ENCODE data around the gene SPATS2L.

The SPATS2L gene

DNA sequence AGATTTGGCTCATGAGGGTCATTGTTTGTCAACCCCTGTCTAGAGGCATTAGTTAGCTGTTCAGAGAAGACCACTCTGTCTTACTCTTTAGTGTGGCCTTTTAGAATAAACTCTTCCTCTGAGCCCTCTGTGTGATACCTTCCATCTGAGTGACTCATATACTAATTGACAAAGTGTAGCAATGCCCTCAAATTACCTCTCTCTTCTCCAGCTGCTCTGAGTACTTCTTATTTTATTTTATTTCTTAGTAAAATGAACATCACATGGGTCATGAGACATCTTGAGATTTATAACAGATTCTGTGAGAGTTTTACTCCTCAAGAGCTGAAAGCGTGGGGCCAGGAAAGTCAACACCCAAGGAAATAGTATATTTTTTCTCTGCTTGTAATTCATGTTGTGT, 136.0 kb downstream of the SPATS2L start:
- no peak for DNase-seq (ENCODE audit: low read depth in 2 of 2)

DNA sequence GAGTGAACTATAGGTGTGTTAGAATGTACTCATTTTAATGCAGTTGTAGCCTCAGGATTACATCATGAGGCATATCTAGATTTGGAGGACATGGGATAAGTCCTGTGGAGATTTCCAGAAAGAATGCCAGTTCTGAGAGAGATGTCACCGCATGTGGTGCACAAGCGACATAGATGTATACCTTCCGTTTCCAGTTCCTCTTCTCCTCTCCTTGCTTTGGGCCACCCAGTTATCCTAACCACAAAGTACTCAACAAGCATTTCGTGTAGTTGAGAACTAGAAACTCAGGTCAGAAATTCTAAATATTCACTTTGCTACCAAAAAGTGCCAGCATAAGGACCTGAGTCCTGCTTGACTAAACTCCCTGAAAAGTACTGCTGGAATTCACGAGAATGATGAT, 136.9 kb downstream of the SPATS2L start:
- DNase-seq (ENCODE audit: low read depth in 2 of 2): no peak

DNA sequence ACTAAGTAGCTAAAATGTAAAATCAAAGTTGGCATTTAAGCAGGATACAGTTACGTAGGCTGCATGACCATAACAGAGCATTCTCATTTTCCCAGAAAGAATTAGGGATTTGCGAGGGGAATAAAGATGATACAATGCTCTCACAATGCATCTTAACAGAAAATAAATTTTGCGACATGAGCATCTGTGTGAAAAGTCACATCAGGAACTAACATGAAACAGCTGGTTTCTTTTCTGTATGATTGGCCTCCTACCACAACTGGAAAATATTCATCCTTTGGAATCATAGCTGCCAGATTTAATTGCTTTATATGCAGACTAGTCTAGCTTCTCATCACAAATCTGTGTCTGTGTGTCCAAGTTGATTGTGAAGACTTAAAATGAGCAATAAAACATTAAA, 137.4 kb downstream of the SPATS2L start:
- no peak for DNase-seq (ENCODE audit: low read depth in 2 of 2)

DNA sequence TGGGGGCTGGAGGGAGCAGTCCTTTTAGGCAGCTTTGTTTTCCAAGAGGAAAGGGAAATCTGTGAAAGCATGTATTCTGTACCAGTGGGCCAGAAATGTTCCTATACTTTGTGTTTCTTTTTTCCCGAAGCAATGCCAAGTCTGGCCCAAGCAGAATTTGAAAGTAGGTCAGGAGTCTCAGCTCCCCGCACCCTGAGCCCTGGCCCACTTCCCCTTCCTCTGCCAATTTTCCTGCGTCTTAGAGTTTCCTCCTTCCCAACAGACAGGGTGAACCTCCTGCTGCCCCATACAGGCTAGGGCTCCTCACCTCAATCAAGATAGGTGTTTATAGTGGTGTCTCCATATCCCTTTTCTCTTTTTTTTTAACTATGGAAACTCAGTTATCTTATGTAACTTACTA, 138.0 kb downstream of the SPATS2L start:
- no peak for DNase-seq (ENCODE audit: low read depth in 2 of 2)

DNA sequence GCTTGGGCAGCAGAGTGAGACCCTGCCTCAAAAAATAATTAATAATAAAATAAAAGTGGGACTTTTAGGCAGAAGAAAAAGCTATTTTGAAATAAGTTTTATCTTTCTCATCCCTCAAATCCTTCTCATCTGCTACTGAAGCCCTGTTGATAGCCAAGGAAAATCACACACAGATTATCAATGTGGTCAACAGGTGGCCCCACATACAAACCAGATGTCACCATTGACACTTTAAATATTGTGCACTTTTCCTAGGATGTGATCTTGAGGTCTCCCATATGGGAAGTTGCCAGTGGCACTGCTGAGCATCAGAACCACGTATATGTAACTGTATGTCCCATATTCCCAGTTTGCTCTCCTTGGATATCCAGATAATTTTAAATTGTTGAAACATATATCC, 138.8 kb downstream of the SPATS2L start:
- DNase-seq (ENCODE audit: low read depth in 2 of 2): no peak

DNA sequence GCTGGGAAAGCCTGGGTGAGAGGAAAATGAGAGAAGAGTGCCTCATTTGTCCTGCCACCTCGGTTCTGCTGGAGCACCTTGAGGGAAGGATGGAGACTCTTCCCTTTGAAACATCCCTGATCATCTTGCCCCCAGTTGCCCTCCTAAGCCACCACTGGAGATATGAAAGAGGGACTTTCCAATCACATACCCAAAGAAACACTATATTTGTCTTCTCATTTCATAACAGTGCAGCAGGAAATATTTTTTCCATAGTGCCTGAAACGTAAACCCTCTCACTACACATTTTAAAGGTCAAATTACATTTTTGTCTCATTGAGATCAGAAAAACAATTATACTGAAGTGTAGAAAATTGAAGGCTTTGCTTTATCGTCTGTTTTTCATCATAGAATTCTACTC, 140.1 kb downstream of the SPATS2L start:
- no peak for DNase-seq (ENCODE audit: low read depth in 2 of 2)

DNA sequence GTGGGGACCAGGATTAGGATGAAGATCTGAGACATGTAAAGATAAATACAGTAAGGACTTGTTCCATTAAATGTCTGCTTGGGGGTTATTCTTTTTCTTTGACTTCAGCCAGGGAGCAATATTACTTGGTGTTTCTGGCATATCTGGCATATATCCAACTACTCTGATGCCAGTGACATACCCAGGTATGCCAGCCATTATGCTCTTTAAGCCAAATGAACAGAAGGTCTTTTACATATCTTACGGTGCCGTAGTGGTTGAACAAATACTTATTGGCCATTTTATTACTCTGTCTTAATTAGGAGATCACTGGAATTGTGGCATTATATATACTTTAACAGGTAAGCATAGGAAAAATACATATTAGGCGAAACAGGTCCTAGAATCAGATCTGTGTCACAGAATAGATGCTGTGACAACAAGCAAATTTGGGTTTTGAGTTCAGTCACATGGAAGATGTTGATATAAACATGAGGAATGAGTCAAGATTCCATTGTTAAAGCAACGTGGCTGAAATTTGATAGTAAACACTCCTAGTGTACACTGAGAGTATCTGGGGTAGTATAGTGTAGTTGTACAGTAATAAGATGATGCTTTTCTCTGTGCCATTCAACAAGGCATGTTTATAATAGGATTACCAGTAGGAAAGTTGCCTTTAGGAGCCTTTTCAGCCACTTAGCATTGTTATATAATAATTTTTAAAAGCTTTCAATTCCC, 140.8 kb downstream of the SPATS2L start:
- no peak for DNase-seq (ENCODE audit: low read depth in 2 of 2)

DNA sequence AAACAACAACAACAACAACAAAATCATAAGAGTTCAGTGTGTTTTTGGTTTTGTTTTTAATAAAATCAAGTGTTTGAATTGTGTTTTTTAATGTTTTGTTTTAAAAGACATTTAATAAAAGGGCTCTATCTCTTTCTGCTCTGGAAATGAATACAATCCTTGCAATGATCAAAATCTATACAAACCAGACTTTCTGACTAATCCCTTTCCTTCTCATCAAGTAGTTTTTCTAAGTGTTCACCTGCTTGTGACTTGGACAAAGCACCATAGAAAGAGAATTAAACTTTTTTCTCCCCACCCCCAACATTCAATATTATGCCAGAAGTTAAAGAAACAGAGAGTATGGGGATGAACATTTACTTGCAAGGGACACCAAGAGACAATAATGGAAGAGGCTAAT, 142.0 kb downstream of the SPATS2L start:
- no peak for DNase-seq (ENCODE audit: low read depth in 2 of 2)

DNA sequence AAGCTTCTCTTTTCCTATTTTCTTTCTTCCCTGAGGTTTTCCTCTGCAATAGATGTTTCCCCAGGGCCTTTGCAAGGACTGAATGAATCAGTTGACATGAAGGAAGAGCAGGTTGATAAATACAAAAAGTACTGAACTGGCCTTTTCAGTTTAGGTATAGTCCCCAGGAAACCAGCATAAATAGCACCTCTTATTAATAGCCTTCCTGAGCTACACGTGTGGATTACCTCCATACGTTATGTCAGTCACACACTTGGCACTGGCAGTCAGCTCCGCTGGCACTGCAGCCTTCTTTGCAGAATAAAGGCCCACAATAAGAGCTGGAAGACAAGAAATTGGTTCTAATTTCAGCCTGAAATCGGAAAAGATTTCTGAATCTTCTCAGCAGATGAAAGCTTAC, 142.7 kb downstream of the SPATS2L start:
- no peak for DNase-seq (ENCODE audit: low read depth in 2 of 2)

DNA sequence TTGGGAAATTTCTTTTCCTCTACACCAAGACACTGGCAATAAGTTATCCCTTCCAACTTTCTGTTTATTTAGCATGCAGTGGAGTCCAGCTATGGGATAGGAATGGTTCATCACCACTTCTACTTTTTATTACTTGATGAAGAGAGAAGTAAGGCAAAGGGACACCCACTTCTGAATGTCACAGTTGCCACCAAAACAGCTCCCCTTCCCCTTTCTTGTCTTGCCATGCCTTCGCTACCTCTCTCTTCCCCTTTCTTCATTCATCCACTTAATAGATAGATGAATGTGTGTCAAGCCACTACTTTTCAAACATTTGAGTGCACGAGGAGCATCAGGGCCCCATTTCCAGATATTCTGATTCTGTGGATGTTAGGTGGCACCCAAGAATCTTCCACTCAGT, 143.8 kb downstream of the SPATS2L start:
- no peak for DNase-seq (ENCODE audit: low read depth in 2 of 2)

DNA sequence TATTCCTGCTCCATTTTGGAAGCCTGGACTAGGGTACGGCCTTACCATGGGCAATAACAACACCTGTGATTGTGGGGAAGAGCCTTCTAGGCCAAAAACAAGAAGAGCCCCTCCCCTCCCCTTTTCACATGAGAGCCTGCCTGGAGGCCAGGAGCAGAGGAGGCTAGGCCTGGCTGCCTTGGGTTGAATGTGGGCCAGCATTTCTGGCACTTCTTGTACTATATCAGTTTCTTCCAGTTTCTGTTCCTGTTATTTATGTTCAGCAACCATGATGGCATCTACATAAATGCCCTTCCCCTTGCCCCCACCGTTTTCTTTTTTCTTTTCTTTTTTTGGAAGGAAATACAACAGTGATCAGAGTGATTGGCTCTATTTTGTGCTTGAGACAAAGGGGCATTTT, 145.0 kb downstream of the SPATS2L start:
- DNase-seq (ENCODE audit: low read depth in 2 of 2): no peak

DNA sequence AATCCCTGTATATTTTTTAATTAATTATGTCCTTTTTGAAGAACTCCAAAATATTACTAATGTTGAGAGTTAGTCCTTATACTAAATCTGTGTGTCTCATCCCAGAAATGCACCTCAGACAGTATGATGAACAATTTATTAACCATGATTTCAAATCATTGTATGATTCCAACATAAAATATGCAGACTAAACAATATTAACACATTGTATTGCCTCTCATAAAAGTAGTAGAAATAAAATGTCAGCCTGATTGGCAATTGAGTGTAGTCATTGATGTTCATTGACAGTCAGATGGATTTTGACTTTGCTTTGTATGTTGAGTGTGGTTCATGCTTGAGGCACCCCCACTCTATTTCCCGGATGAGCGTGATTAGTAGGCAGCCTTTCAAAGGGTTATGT, 145.9 kb downstream of the SPATS2L start:
- DNase-seq (ENCODE audit: low read depth in 2 of 2): no peak

DNA sequence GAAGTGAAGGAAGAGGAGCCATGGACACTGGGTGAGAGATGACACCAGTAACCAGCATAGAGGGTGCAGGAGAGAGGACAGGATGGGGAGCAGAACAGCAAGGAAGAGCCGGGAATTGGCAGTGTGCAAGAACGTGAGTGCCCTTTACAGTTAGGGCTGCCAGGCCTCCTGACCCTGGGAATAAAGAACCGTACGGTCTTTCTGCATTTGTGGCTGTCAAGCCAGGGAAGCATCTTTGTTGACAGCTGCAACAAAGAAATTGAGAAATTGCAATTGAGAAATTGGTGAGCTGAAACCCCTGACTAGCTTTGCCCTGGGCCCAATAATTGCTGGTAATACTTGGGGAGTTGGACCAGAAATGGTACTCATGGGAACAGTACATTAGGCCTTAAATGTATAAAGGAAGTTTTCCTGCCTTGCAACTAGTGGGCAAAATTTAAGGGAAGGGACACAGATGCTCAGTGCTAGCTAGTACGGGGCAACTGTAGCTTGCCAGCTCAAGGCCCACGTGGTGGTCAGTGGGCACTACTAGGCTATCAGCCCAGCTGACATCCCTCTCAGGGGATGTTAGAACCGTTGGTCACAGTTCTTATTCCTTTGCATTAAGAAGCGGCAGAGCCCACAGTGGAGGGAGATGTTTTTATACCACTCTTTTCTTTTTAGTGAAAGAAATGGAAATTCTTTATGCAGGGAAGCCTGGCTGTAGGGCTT, 146.8 kb downstream of the SPATS2L start:
- no peak for DNase-seq (ENCODE audit: low read depth in 2 of 2)

DNA sequence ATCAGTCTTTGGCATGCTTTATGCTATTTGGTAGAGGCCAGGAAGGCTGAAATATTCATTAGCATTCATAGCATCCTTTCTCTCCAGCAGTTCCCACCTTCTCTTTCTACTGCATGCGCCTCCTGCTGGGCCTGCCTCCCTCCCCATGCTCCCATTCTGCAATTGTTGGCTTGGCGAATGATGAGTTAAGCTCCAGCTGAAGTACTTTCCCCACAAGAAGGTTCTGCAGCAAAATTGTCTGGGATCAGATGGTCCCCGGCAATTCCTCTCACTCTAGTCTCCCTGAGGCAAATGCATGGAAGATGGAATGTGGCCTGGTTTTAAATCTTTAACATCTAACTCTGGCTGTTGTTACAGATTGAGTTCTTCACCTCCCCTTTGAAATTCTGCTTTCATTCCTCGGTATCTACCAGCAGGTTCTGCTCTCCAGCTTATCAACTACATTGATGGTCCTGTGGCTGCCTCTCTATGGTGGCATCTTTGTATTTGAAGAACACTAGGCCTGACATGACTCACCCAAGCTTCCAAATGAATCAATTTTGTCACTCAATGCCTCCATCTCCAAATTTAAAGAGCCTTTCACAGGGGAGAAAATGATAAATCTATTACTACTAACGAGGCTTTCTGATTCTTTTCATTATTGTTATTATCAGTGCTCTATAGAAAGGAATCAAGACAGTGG, 147.5 kb downstream of the SPATS2L start:
- DNase-seq (ENCODE audit: low read depth in 2 of 2): no peak

DNA sequence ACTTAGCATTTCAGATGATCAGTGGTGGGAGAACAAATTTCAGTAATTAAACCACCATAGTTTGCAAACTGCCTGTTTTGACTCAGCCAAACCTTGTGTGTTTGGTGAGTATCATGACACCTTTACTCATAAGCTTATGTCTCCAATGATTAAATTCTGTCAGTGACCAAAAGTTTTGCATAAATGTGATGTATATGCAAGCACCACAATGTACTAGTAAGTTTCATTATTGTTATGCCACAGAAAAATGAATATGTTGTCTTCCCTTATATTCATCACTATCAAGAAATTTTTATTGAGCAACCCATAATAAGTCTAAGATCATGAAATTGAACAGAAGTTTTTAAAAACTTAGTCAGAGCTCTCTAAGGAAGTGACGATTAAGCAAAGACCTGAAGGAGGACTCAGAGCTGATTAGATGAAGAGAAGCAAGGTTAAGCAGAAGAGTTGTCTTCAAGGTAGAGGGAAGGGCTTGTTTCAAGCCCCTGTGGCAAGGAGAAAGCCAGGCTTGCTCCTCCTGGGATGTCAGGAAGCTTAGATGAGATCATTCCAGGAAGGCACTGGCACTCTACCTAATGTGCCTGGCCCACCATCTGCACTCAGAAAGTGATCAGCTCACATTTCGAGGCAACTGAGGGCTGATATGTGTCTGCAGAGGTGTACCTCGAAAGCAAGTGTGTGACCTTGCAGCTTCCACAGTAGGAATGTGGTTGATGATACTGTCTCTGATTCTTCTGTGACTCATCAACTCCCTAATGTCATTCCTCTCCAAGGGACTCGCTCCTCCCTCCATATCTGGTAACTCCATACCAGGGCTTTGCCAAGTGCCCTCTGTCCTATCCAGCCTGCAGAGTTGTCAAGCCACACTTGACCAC, 148.7 kb downstream of the SPATS2L start:
- no peak for DNase-seq (ENCODE audit: low read depth in 2 of 2)

DNA sequence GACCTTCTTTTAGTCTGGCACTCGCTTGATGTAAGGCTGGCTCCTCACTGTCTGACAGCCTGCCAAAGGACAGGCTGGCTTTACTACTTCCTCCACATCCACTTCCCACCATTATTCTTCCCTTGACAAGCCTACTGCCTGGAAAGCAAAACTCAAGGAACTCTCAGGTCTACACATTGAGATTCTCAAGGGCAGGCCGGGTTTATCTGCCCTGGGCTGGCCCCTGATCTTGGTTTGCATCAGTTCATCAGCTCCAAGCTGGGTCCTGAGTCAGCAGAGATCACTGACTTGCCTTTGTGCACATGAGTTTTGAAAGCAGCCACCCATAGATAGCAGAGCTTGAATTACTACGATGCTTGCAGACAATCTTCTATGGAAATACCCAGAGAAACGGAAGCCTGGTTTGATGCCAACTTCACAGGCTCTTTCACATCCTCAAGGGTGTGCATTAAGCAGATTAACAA, 149.5 kb downstream of the SPATS2L start:
- DNase-seq (ENCODE audit: low read depth in 2 of 2): no peak

DNA sequence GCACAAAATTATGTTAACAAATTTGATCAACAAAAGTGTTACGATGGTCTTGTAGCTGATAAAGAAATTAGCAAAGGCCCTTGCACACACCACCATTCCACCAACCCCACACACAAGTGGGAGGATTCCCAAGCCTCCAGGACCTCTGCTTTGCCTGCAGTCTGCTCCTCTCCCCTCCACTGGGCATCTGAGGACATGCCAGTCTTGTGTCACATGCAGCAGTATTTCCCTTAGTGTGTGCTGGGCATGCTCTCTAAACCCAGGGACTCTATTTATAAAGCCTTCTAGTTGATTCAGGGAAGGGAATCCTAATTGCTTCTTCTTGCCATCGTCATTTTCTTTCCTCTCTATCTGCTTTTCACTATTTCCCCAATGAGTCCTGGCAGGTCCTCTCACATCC, 150.1 kb downstream of the SPATS2L start:
- no peak for DNase-seq (ENCODE audit: low read depth in 2 of 2)

DNA sequence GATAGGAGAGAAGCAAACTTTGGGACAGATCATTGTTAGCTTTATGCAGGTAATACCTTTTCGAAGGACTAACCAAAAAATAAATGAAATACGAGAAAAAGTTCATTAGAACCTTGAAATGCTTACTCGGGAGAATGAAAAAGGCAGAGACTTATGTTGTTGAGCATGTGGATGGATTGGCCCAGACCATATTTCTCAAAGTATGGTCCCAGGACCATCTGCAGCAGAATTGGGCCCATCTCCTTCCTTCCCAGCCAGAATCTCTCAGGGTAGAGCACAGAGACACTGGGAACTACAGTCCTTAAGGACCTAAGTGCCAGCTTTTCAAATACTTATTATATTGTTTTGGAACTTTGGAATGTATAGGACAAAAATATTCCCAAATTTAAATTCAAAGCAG, 152.6 kb downstream of the SPATS2L start:
- DNase-seq (ENCODE audit: low read depth in 2 of 2): no peak

DNA sequence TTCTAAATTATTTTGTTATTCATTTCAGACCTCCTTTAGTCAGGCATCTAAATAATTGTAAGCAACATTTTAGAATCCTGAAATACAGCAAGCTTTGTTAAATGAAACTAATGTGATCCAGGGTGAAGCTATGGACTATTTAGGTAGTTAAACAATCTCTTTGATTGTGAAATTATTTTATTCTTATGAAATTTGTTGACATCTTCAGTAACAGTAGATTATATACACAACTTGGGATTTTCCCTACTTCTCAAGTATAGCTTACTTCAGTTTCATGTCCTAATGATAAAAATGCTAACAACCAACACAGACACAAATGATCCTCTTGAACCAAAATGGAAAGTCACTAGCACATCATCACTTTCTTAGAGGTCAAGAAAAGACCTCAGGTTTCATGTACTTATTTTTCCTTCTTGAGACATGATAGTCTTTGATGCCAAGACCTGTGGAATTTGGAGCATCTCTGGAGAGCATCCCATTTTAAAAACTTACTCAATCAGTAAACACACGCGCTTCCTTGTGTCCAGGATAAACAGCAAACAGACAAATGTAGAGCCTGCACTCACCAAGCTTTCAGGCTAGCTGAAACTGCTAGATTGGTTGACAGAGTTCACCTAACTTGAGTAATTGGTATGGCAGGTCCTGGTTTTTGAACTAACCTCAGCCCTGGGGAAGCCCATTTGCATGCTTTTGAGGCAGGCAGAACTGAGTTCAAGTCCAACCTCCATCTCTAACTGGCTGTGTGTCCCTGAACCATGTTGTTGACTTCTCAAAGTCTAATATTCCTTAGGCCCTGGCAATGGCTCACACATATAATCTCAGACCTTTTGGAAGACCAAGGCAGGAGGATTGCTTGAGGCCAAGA, 155.6 kb downstream of the SPATS2L start:
- DNase-seq (ENCODE audit: low read depth in 2 of 2): no peak

DNA sequence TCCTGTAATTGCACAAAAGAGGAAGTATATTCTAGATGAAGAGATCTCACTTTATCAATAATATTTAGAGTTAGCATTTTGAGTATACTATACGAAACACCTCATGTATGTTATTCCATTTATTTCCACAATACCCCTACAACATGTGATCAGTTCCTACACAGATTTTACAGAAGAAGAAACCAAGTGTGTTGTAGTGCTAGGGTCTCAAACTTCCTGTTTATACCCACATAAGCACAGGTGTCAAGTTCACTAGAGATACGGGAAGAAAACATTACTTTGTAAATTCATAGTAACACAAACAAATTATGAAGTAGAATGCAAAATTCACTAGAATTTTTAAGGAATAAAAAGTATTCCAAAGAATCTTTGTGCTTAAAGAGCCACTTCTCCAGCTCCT, 157.0 kb downstream of the SPATS2L start:
- no peak for DNase-seq (ENCODE audit: low read depth in 2 of 2)
